ENCODE data around the gene KCNJ10.

The KCNJ10 gene

GRCh38 chr1:159991513-159991912, 78.4 kb downstream of the KCNJ10 start:
- DNase-seq (ENCODE audit: low read depth, low spot score): no peak

GRCh38 chr1:159990005-159990404, 80.0 kb downstream of the KCNJ10 start:
- DNase-seq (ENCODE audit: low read depth, low spot score): no peak

GRCh38 chr1:159989581-159989980, 80.4 kb downstream of the KCNJ10 start:
- DNase-seq (ENCODE audit: low read depth, low spot score): no peak

- no peak for DNase-seq (ENCODE audit: low read depth, low spot score)
These were observed 82.0 kb downstream of the KCNJ10 start for GRCh38 chr1:159988006-159988405.

GRCh38 chr1:159987186-159987585, 82.8 kb downstream of the KCNJ10 start:
- no peak for DNase-seq (ENCODE audit: low read depth, low spot score)

- no peak for DNase-seq (ENCODE audit: low read depth, low spot score)
These were observed 83.4 kb downstream of the KCNJ10 start for GRCh38 chr1:159986531-159986930.

- DNase-seq (ENCODE audit: low read depth, low spot score): no peak
These were observed 83.9 kb downstream of the KCNJ10 start for GRCh38 chr1:159986093-159986492.

- DNase-seq (ENCODE audit: low read depth, low spot score): no peak
These were observed 84.5 kb downstream of the KCNJ10 start for GRCh38 chr1:159985473-159985872.

GRCh38 chr1:159983681-159984080, 86.3 kb downstream of the KCNJ10 start:
- no peak for DNase-seq (ENCODE audit: low read depth, low spot score)

GRCh38 chr1:159982280-159982679, 87.7 kb downstream of the KCNJ10 start:
- no peak for DNase-seq (ENCODE audit: low read depth, low spot score)

GRCh38 chr1:159981351-159982055, 88.5 kb downstream of the KCNJ10 start:
- DNase-seq (ENCODE audit: low read depth, low spot score): no peak

GRCh38 chr1:159980786-159981185, 89.2 kb downstream of the KCNJ10 start:
- no peak for DNase-seq (ENCODE audit: low read depth, low spot score)

GRCh38 chr1:159980076-159980475, 89.9 kb downstream of the KCNJ10 start:
- DNase-seq (ENCODE audit: low read depth, low spot score): no peak

- no peak for DNase-seq (ENCODE audit: low read depth, low spot score)
These were observed 90.7 kb downstream of the KCNJ10 start for GRCh38 chr1:159979257-159979656.

GRCh38 chr1:159978107-159978398, 91.9 kb downstream of the KCNJ10 start:
- no peak for DNase-seq (ENCODE audit: low read depth, low spot score)

GRCh38 chr1:159977364-159978106, 92.4 kb downstream of the KCNJ10 start:
- no peak for DNase-seq (ENCODE audit: low read depth, low spot score)

GRCh38 chr1:159974350-159974965, 95.5 kb downstream of the KCNJ10 start:
- no peak for DNase-seq (ENCODE audit: low read depth, low spot score)

- DNase-seq (ENCODE audit: low read depth, low spot score): no peak
These were observed 96.5 kb downstream of the KCNJ10 start for GRCh38 chr1:159973350-159973940.

GRCh38 chr1:159972443-159973205, 97.3 kb downstream of the KCNJ10 start:
- no peak for DNase-seq (ENCODE audit: low read depth, low spot score)

- no peak for DNase-seq (ENCODE audit: low read depth, low spot score)
These were observed 99.0 kb downstream of the KCNJ10 start for GRCh38 chr1:159970932-159971342.

GRCh38 chr1:159968901-159969300, 101.1 kb downstream of the KCNJ10 start:
- DNase-seq (ENCODE audit: low read depth, low spot score): no peak

GRCh38 chr1:159965263-159965662, 104.7 kb downstream of the KCNJ10 start:
- DNase-seq (ENCODE audit: low read depth, low spot score): no peak

Measured in astrocyte of the hippocampus (primary cell).